A549 (cell line): Measurements from ENCODE around the gene RHBDD3. TPM values are rescaled to one million over a fixed set of nuclear protein-coding genes. Genes with fewer than 3 reads are reported as not detected.

ENCODE experiments used
- ATAC-seq, 2 experiments: fragments of 200-7000 bp in 1 of 2; fragments of >200 bp in 1 of 2; cut with Nextera tagmentation in 1 of 2; cut with Tn5 transposase in 1 of 2; 3 replicates each; pipeline versions ENCODE4 v1.8.0 to v1.9.1; 2018 to 2020; ENCODE audit warnings: mild to moderate bottlenecking in 1 of 2, moderate library complexity in 1 of 2
- CTCF ChIA-PET: fragments of 300-600 bp; sonication (Branson Sonifier 250); formaldehyde crosslinking; extraction: SDS; loops from one replicate; lab custom pipeline; 2021; ENCODE audit warnings: antibody characterized with exemption, inconsistent platforms; lab: Yijun Ruan, JAX
- POLR2A ChIA-PET: fragments of 350-600 bp; formaldehyde crosslinking; extraction: SDS; loops from one replicate; lab custom pipeline; 2021; ENCODE audit warnings: antibody characterized with exemption, inconsistent platforms; lab: Yijun Ruan, JAX
- DNase-seq, 2 experiments: peaks; one replicate each; pipeline versions ENCODE4 v3.0.0 to v3.0.0-alpha.2; 2011 to 2016; ENCODE audit warnings: low read depth in 1 of 2, low spot score in 1 of 2
- FAIRE-seq: peaks from 2 replicates; lab custom pipeline; 2011; peaks lifted over from hg19 to GRCh38; lab: Jason Lieb, UNC
- H3K27ac ChIP-seq, 2 experiments: fragments of >200 bp; sonication (Bioruptor Twin); formaldehyde crosslinking; 3 replicates each; pipeline ENCODE4 v1.5.1; 2016 to 2017
- H3K4me1 ChIP-seq: fragments of >200 bp; sonication (Bioruptor Twin); formaldehyde crosslinking; 3 replicates; pipeline ENCODE4 v1.6.1; 2016
- H3K4me2 ChIP-seq: fragments of >200 bp; sonication (Bioruptor Twin); formaldehyde crosslinking; 3 replicates; pipeline ENCODE4 v1.6.1; 2016
- H3K4me3 ChIP-seq: fragments of >200 bp; sonication (Bioruptor Twin); formaldehyde crosslinking; 3 replicates; pipeline ENCODE4 v1.5.1; 2016
- H3K9me3 ChIP-seq: fragments of >200 bp; sonication (Bioruptor Twin); formaldehyde crosslinking; 3 replicates; pipeline ENCODE4 v1.6.1; 2016
- BCL3 ChIP-seq: fragments of >200 bp; sonication (Bioruptor Twin); formaldehyde crosslinking; IDR thresholded peaks from 3 replicates; pipeline ENCODE4 v1.6.1; 2016
- CEBPB ChIP-seq, 2 experiments: fragments of >200 bp in 1 of 2; sonication (Bioruptor Twin) in 1 of 2; formaldehyde crosslinking in 1 of 2; IDR thresholded peaks; 2 replicates each; pipeline ENCODE4 v1.6.1; 2012 to 2016
- CHD4 ChIP-seq: fragments of 200-600 bp; sonication (generic); IDR thresholded peaks from 2 replicates; pipeline ENCODE4 v1.6.1; 2016; ENCODE audit warnings: antibody characterized with exemption, mild to moderate bottlenecking, borderline replicate concordance
- CTCF ChIP-seq: fragments of >200 bp; sonication (Bioruptor Twin); formaldehyde crosslinking; IDR thresholded peaks from 3 replicates; pipeline ENCODE4 v1.5.1; 2016
- EHMT2 ChIP-seq: fragments of 200-600 bp; sonication (generic); IDR thresholded peaks from 2 replicates; pipeline ENCODE4 v1.6.1; 2016; ENCODE audit warnings: antibody characterized with exemption, low read depth, mild to moderate bottlenecking, moderate library complexity
- ESRRA ChIP-seq: fragments of 150-350 bp; IDR thresholded peaks from 2 replicates; pipeline ENCODE4 v1.6.1; 2014; ENCODE audit warnings: mild to moderate bottlenecking, low read length, borderline replicate concordance
- FOSL2 ChIP-seq, 2 experiments: fragments of 450-650 bp in 1 of 2; fragments of >200 bp in 1 of 2; sonication (Bioruptor Twin) in 1 of 2; formaldehyde crosslinking; IDR thresholded peaks; 2 replicates each; pipeline versions ENCODE4 v1.5.0 to v1.6.1; 2016 to 2020; ENCODE audit warnings: mild to moderate bottlenecking in 1 of 2, moderate library complexity in 1 of 2
- FOXS1 ChIP-seq: fragments of 250-450 bp; sonication (Bioruptor Pico); IDR thresholded peaks from 2 replicates; pipeline ENCODE4 v1.5.0; 2020; ENCODE audit warnings: mild to moderate bottlenecking, moderate library complexity
- HDAC2 ChIP-seq: fragments of 200-600 bp; sonication (generic); IDR thresholded peaks from 2 replicates; pipeline ENCODE4 v1.6.1; 2016
- HEYL ChIP-seq: fragments of 250-450 bp; sonication (Bioruptor Pico); IDR thresholded peaks from 2 replicates; pipeline ENCODE4 v1.8.0; 2021; ENCODE audit warnings: mild to moderate bottlenecking, moderate library complexity
- HMGXB4 ChIP-seq: fragments of 250-450 bp; sonication (Bioruptor Pico); IDR thresholded peaks from 2 replicates; pipeline ENCODE4 v1.5.0; 2021; ENCODE audit warnings: mild to moderate bottlenecking, moderate library complexity, borderline replicate concordance
- JUN ChIP-seq, 2 experiments: fragments of >200 bp; sonication (Bioruptor Twin); formaldehyde crosslinking; IDR thresholded peaks; 2 replicates in 1 of 2; 3 replicates in 1 of 2; pipeline ENCODE4 v1.6.1; 2016 to 2017
- MAFK ChIP-seq: fragments of 450-650 bp; IDR thresholded peaks from 2 replicates; pipeline ENCODE4 v1.6.1; 2014; ENCODE audit not compliant: partially characterized antibody
- NR3C1 ChIP-seq: fragments of >200 bp; sonication (Bioruptor Twin); formaldehyde crosslinking; IDR thresholded peaks from 3 replicates; pipeline ENCODE4 v1.6.1; 2017
- PHF8 ChIP-seq: fragments of 200-600 bp; sonication (generic); IDR thresholded peaks from 2 replicates; pipeline ENCODE4 v1.6.1; 2016; ENCODE audit warnings: low read depth, mild to moderate bottlenecking, antibody characterized with exemption, moderate library complexity, borderline replicate concordance
- POLR2AphosphoS2 ChIP-seq: conservative IDR thresholded peaks from 2 replicates; pipeline ENCODE4 v1.6.1; 2012; ENCODE audit warnings: low read length, improper control_type of control experiment, inconsistent platforms
- RCOR1 ChIP-seq: fragments of 150-350 bp; IDR thresholded peaks from 2 replicates; pipeline ENCODE4 v1.6.1; 2014; ENCODE audit warnings: antibody characterized with exemption, low read length, low read depth
- REST ChIP-seq: fragments of 200-600 bp; sonication (generic); IDR thresholded peaks from 2 replicates; pipeline ENCODE4 v1.6.1; 2016; ENCODE audit warnings: antibody characterized with exemption, mild to moderate bottlenecking, moderate library complexity
- RFX5 ChIP-seq: fragments of 450-650 bp; IDR thresholded peaks from 2 replicates; pipeline ENCODE4 v1.7.1; 2014; ENCODE audit warnings: antibody characterized with exemption, mild to moderate bottlenecking, moderate library complexity
- RNF2 ChIP-seq: fragments of 200-600 bp; sonication (generic); IDR thresholded peaks from 2 replicates; pipeline ENCODE4 v1.6.1; 2016; ENCODE audit warnings: low read depth, mild to moderate bottlenecking, antibody characterized with exemption, moderate library complexity, borderline replicate concordance
- ZNF302 ChIP-seq: fragments of 250-450 bp; sonication (Bioruptor Pico); IDR thresholded peaks from 2 replicates; pipeline ENCODE4 v1.9.0; 2021; ENCODE audit warnings: inconsistent platforms, mild to moderate bottlenecking, moderate library complexity
- ZSCAN20 ChIP-seq: fragments of 250-450 bp; sonication (Bioruptor Pico); IDR thresholded peaks from 2 replicates; pipeline ENCODE4 v1.8.0; 2022; ENCODE audit warnings: mild to moderate bottlenecking, moderate library complexity
- WGBS: methylation state at CpG from one replicate; pipeline ENCODE4 v1.1.6; 2017; ENCODE audit errors: missing lambda C conversion rate; 5-methylcytosine and 5-hydroxymethylcytosine counted together
- polyA plus RNA-seq, 4 experiments: library from polyadenylated mRNA; depleted of rRNA in 3 of 4; stranded (reverse); fragments of >200 nt; fragmentation: RNase III in 1 of 4; extraction: RNeasy Plus Mini Kit Qiagen cat#74134 plus additional on column Dnase treatment in 1 of 4; gene quantifications; 2 replicates in 3 of 4; 3 replicates in 1 of 4; pipeline ENCODE4 v1.2.3, GENCODE V29; 2011 to 2017

RHBDD3 gene
- polyA plus RNA-seq, 2 of the 4 experiments (the other 2 are of a cell fraction): 10.2 to 20.8 TPM

GRCh38 chr22:29302681-29303465 lies 35.1 kb upstream of the RHBDD3 start (continued):
- TF ChIP-seq RCOR1: no peak

- Histone ChIP-seq H3K4me1 (peaks cover 12% of the 10 kb centered on the region), H3K4me3 (no peak overlapping the region), H3K27ac (0 out of 6 replicates have a peak overlapping the region, but pooled peaks of 1 of the 2 experiments have one; percentile 18), H3K4me2 (no peak overlapping the region), H3K9me3 (no peaks in the 10 kb centered on the region)
- POLR2A ChIA-PET: no interaction called here
- no peak for TF ChIP-seq EHMT2
- no peak for TF ChIP-seq RNF2
- no peak for TF ChIP-seq HMGXB4 (CRISPR knock-in tag)
- TF ChIP-seq BCL3: no peak
- TF ChIP-seq CTCF: no peak
- no peak for TF ChIP-seq POLR2AphosphoS2
- no peak for TF ChIP-seq ESRRA
- no peak for TF ChIP-seq PHF8
- TF ChIP-seq CEBPB (IDR thresholded peaks at IDR 0.05): no peak
- TF ChIP-seq ZSCAN20 (CRISPR knock-in tag): no peak
- TF ChIP-seq HEYL (CRISPR knock-in tag): no peak
- TF ChIP-seq CHD4: no peak
- no peak for TF ChIP-seq HDAC2
- 90% methylated on average over 2 of the region's 2 CpGs for WGBS
- CTCF ChIA-PET: interaction anchor here (0.6 to 5.6 kb wide), 5 partner anchors 9 to 57 kb away, joined by 3 to 40 read pairs (median 3); no protein-coding TSS in a partner anchor
- DNase-seq: no peak
- ATAC-seq: peak in 1 of 2 experiments; percentile 1; a peak in 2 of 6 replicates
- no peak for FAIRE-seq
Measured at GRCh38 chr22:29302402-29302680, 34.6 kb upstream of the RHBDD3 start.

GRCh38 chr22:29301716-29302401 lies 34.1 kb upstream of the RHBDD3 start:
- Histone ChIP-seq H3K4me3 (no peak overlapping the region), H3K9me3 (no peaks in the 10 kb centered on the region), H3K4me1 (peaks cover 12% of the 10 kb centered on the region), H3K4me2 (no peak overlapping the region), H3K27ac (no peak overlapping the region)
- POLR2A ChIA-PET: no interaction called here
- no peak for TF ChIP-seq JUN (IDR thresholded peaks at IDR 0.05)
- TF ChIP-seq REST: no peak
- TF ChIP-seq FOXS1 (CRISPR knock-in tag): no peak
- no peak for TF ChIP-seq RFX5
- no peak for TF ChIP-seq EHMT2
- TF ChIP-seq ZNF302: no peak
- TF ChIP-seq CHD4: no peak
- TF ChIP-seq NR3C1: no peak
- no peak for TF ChIP-seq FOSL2 (IDR thresholded peaks at IDR 0.05)
- no peak for TF ChIP-seq FOSL2 (CRISPR knock-in tag; IDR thresholded peaks at IDR 0.05)
- TF ChIP-seq PHF8: no peak
- no peak for TF ChIP-seq MAFK
- DNase-seq: no peak
- ATAC-seq: peak; percentile 3 to 12; a peak in 4 of 6 replicates
- no peak for FAIRE-seq
- CTCF ChIA-PET: interaction anchor here (0.6 to 5.6 kb wide), 6 partner anchors 9 to 58 kb away, joined by 3 to 40 read pairs (median 4); no protein-coding TSS in a partner anchor
- 89% methylated on average over 10 of the region's 17 CpGs for WGBS
